HepG2 (cell line): ENCODE results near the gene DNAJC12.
"Not testable (repeated sequence)": the region's sequence is repeated elsewhere in the genome, so short reads cannot be mapped to it uniquely, and the experiment has no call there.

Source experiments
- TOE1 ChIP-seq: sonication (generic); formaldehyde crosslinking; IDR thresholded peaks from 2 replicates; pipeline ENCODE4 v1.4.0; 2020; ENCODE audit warnings: mild to moderate bottlenecking, missing genetic modification reagents
- ZNF432 ChIP-seq: sonication (generic); formaldehyde crosslinking; IDR thresholded peaks from 2 replicates; pipeline ENCODE4 v1.5.0; 2020; ENCODE audit warnings: missing genetic modification reagents, mild to moderate bottlenecking, borderline replicate concordance

GRCh38 chr10:67780204-67780621, 57.8 kb downstream of the DNAJC12 start:
- TF ChIP-seq TOE1, ZNF432: not testable (repeated sequence)
